ENCODE measurements around the gene VTN.

VTN gene

DNA sequence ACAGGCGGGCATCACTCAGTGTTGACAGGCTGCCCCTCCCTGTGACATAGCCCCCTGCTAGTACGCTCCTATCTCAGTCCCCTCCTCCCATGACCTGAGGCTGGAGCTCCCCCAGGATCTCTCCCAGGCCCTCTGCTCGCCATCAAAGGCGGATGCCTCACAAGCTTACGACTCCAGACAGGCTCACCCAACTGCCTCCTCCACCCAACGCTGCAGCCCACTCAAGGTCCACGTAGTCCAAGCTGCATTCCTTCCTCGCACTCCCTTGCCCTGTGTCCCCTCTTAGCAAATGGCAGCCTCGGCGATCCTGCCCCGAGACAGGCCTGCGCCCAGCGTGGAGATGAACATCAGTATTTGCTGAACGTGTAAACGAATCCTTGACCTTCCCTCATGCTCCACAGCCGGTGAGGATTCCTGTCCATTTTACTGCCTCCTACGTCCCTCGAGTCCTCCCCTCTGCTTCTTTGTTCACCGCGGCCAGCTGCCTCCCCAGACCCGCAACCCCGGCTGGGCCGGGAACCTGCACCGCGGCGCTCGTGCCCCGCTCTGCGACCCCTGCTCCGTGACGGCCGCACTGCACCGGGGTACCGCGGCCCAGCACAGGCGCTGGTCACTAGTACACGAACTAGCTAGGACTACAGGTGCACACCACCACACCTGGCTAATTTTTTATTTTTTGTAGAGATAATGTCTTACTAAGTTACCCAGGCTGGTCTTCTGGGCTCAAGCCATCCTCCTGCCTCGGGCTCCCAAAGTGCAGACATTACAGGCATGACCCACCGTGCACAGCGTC, 51.9 kb downstream of the VTN start:
- DNase-seq, result no peak
